ENCODE data around the gene RLN1. TPM values are rescaled to one million over a fixed set of nuclear protein-coding genes. Genes with fewer than 3 reads are reported as not detected.

The RLN1 gene, protein sequence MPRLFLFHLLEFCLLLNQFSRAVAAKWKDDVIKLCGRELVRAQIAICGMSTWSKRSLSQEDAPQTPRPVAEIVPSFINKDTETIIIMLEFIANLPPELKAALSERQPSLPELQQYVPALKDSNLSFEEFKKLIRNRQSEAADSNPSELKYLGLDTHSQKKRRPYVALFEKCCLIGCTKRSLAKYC
- total RNA-seq = 0.42 TPM in 1 of 2 replicates, not detected in the other

DNA sequence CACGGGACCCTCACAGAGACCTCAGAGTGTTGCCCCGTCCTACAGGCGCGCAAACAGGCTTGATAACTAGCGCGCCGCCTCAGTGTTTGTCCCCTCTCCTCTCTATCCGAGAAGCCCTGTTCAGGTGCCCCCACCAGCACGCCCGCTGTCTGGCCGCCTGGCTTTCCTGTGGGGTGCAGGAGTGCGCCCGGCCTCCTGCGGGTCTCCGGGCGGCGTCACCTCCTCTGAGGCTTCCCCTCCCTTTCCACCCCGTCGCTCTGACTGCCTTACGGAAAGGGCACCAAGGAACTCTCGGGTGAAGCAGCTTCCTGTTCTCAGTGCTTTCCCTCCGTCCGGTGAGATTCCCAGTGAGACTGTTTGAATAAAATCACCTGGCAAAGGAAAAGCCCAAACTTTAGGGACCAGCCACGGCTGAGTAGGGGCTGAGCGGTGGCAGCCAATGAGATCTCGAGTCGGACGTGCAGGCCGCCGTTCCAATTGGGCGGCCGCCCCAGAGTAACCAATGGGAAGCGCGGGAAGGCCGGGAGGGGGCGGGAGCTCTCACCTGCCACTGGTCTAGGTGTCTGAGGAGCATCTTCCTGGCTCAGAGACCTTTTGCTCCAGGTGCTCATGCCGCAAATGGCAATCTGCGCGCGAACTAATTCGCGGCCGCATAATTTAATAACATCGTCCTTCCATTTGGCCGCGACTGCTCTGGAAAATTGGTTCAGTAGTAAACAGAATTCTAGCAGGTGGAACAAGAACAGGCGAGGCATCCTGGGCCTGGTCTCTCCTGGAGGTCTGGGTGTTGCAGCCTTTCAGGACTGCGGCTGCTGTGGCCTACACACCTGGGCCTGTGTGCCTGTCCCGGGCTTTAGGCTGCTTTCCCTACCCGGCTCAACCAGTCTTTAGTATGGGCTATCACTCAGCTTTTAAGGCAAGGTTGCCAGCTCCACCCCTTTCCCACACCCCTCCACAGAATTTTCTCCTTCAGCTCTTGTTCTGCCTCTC, at the start of gene RLN1:
RLN1 (minus strand) TSS at position 885 of the 990 bp plus-strand sequence; CDS start at position 755, 130 bp downstream.

DNA sequence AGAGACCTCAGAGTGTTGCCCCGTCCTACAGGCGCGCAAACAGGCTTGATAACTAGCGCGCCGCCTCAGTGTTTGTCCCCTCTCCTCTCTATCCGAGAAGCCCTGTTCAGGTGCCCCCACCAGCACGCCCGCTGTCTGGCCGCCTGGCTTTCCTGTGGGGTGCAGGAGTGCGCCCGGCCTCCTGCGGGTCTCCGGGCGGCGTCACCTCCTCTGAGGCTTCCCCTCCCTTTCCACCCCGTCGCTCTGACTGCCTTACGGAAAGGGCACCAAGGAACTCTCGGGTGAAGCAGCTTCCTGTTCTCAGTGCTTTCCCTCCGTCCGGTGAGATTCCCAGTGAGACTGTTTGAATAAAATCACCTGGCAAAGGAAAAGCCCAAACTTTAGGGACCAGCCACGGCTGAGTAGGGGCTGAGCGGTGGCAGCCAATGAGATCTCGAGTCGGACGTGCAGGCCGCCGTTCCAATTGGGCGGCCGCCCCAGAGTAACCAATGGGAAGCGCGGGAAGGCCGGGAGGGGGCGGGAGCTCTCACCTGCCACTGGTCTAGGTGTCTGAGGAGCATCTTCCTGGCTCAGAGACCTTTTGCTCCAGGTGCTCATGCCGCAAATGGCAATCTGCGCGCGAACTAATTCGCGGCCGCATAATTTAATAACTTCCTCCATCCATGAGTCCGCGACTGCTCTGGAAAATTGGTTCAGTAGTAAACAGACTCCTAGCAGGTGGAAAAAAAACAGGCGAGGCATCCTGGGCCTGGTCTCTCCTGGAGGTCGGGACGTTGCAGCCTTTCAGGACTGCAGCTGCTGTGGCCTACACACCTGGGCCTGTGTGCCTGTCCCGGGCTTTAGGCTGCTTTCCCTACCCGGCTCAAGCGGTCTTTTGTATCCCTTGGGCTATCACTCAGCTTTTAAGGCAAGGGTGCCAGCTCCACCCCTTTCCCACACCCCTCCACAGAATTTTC, 35.6 kb downstream of the RLN1 start, which contains the start of gene RLN2:
RLN2 (minus strand) TSS at position 877 of the 956 bp plus-strand sequence; CDS start at position 741, 136 bp downstream.

Other genes starting within 250 kb of the RLN1 start
- gene INSL6, start 154.2 kb downstream of the RLN1 start, total RNA-seq = not detected in 2 replicates
- gene INSL4, start 108.5 kb downstream of the RLN1 start, total RNA-seq = not detected in 2 replicates
- gene RLN2, start 35.2 kb downstream of the RLN1 start, total RNA-seq = 0.15 TPM in 1 of 2 replicates, not detected in the other
- gene PLGRKT, start 98.0 kb upstream of the RLN1 start, total RNA-seq = 72.7 and 72.8 TPM in 2 replicates
- 10.7 and 12.0 TPM in 2 replicates for gene CD274, start 110.7 kb upstream of the RLN1 start, total RNA-seq
- gene PDCD1LG2, start 170.7 kb upstream of the RLN1 start, total RNA-seq = 10.8 and 13.5 TPM in 2 replicates